PC-3 (cell line): ENCODE measurements around the gene TTLL7.

Source experiments
- EZH2 ChIP-seq: fragments of 300-600 bp; sonication (generic); IDR thresholded peaks from one replicate; pipeline ENCODE4 v1.6.1; 2017; ENCODE audit warnings: antibody characterized with exemption, mild to moderate bottlenecking, low read length; ENCODE audit not compliant: unreplicated experiment
- EZH2phosphoT487 ChIP-seq: fragments of 300-600 bp; sonication (generic); IDR thresholded peaks from 2 replicates; pipeline ENCODE4 v1.6.1; 2018; ENCODE audit warnings: mild to moderate bottlenecking, antibody characterized with exemption, low read length, borderline replicate concordance
- TF ChIP-seq, protein P1 (sequence below): fragments of 300-600 bp; sonication (generic); conservative IDR thresholded peaks from 2 replicates; pipeline ENCODE4 v1.5.1; 2017; ENCODE audit warnings: antibody characterized with exemption, low read depth, mild to moderate bottlenecking, low read length

- TF ChIP-seq EZH2: no peak
- TF ChIP-seq, protein P1, sequence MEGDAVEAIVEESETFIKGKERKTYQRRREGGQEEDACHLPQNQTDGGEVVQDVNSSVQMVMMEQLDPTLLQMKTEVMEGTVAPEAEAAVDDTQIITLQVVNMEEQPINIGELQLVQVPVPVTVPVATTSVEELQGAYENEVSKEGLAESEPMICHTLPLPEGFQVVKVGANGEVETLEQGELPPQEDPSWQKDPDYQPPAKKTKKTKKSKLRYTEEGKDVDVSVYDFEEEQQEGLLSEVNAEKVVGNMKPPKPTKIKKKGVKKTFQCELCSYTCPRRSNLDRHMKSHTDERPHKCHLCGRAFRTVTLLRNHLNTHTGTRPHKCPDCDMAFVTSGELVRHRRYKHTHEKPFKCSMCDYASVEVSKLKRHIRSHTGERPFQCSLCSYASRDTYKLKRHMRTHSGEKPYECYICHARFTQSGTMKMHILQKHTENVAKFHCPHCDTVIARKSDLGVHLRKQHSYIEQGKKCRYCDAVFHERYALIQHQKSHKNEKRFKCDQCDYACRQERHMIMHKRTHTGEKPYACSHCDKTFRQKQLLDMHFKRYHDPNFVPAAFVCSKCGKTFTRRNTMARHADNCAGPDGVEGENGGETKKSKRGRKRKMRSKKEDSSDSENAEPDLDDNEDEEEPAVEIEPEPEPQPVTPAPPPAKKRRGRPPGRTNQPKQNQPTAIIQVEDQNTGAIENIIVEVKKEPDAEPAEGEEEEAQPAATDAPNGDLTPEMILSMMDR: no peak
- no peak for TF ChIP-seq EZH2phosphoT487
Measured at GRCh38 chr1:83927701-83928100, 71.2 kb downstream of the TTLL7 start.
